HG03575 (cell line): ENCODE measurements around the gene PUS7.

Experiments used
- ATAC-seq: cut with Tn5 transposase; IDR thresholded peaks from one replicate; pipeline ENCODE4 v1.9.1; 2021; ENCODE audit not compliant: unreplicated experiment, insufficient number of reproducible peaks, low FRiP score; ENCODE audit errors: extremely low read depth

The PUS7 gene

GRCh38 chr7:105512415-105512814 lies 9.7 kb downstream of the PUS7 start:
- no peak for ATAC-seq

DNA sequence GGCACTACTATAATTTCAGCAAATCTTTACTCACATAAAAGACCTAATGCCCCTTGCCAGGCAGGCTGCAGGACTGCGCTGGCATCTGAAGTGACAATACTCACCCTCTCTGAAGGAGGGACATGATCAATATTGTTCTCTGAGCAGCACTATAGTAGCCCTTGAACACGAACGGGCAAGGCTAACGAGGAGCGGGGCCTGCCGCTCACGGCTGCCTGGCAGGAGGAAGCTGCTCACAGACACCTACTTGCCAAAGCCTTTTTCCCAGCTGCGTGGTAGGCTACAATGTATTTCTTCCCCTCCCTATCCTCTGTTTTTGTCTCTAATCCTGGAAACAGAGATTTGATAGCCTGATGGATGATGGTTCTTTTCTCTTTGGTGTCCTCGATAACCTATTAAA lies 19.9 kb downstream of the PUS7 start:
- no peak for ATAC-seq

GRCh38 chr7:105497016-105497415 lies 25.1 kb downstream of the PUS7 start:
- ATAC-seq, result no peak

- no peak for ATAC-seq
These were observed 25.6 kb downstream of the PUS7 start for GRCh38 chr7:105496521-105496920.

DNA sequence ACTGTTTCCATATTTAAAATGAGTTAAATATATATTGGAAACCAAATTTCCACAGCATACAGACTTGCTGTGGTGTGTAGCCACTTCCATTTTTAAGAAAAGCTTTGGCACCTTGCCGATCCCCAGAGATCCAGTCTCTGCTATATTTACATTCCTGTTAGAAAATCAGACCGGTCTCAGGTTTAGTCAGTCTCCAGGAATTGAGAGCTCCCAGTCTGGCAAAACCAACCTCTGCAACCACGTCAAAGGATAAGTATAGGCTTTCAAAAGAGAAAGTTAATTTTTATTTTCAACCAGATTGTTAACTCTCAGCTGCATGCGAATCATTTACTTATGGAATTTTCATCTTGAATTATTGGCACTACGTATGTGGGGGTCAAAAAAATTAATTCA lies 28.2 kb downstream of the PUS7 start:
- no peak for ATAC-seq

- ATAC-seq, result no peak
These were observed 28.7 kb downstream of the PUS7 start for GRCh38 chr7:105493196-105493922.

- no peak for ATAC-seq
These were observed 32.7 kb downstream of the PUS7 start for GRCh38 chr7:105489409-105489808.

- ATAC-seq, result no peak
These were observed 34.2 kb downstream of the PUS7 start for GRCh38 chr7:105487579-105488571.

DNA sequence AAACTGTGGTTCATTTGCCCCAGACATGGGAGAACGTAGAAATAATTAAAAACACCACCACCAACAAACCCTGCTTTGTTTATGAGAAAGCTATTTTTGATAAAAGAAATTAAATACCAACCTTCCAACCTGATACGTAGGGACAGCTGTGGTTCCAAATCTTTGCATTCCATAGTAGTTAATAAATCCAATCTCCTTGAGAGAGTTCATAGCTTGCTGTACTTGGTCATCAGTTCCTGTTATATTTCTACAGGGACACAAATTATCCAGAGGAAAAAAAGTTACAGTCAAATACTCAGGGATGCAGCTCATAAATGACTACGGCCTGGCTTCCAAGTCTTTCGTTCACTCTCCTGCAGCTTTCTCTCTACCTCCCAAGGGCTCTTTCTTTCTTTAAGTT lies 41.1 kb downstream of the PUS7 start:
- ATAC-seq, result no peak

DNA sequence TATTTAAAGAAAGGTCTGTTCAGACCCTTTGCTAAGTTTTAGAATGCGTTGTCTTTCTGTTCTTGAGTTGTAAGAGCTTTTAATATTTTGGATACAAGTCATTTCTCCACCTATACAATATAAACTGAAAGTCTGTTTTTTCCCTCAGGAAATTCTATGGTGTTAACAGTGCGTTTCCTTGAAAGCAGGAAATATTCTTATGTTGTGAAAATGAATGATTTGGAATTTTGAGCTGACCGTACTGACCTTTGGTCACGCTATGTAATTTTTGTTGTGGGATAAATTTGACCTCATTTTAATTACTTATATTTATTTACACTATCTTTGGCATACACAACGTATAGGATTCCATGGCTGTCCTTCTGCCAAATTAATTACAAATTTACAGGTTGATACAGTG lies 43.5 kb downstream of the PUS7 start:
- ATAC-seq, result no peak

DNA sequence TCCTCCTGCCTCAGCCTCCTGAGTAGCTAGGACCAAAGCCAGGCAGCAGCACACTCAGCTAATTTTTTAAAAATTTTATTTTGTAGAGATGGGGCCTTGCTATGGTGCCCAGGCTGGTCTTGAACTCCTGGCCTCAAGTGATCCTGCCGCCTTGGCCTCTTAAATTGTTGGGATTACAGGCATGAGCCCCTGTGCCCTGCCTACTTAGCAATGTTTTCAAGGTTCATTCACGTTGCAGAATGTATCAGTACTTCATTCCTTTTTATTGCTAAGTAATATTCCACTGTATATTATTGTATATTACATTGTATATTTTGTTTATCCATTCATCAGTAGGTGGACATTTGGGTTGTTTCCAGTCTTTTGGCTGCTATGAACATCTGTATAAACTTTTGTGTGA lies 44.2 kb downstream of the PUS7 start:
- no peak for ATAC-seq

GRCh38 chr7:105474045-105474444 lies 48.0 kb downstream of the PUS7 start:
- no peak for ATAC-seq

- no peak for ATAC-seq
These were observed 48.9 kb downstream of the PUS7 start for GRCh38 chr7:105473163-105473562.

DNA sequence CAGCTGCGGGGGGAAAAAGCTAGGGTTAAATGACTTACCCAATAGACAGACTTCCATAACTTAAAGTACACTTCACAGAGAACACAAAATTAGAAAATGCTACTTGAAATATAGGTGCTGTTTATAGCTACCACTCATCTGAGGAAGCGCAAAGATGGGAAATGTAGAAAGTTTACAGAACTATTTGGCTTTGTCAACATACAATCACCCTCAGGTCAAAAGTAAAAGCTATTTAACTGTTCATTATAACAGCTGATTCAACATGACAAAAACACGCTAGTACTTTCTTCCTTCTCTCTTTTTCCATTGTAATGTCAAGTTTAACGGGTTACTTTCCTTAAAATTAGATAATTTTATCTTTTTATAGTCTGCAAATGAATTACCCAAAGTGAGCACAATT lies 51.2 kb downstream of the PUS7 start:
- ATAC-seq, result no peak

- ATAC-seq, result no peak
These were observed 52.0 kb downstream of the PUS7 start for GRCh38 chr7:105470090-105470489.

DNA sequence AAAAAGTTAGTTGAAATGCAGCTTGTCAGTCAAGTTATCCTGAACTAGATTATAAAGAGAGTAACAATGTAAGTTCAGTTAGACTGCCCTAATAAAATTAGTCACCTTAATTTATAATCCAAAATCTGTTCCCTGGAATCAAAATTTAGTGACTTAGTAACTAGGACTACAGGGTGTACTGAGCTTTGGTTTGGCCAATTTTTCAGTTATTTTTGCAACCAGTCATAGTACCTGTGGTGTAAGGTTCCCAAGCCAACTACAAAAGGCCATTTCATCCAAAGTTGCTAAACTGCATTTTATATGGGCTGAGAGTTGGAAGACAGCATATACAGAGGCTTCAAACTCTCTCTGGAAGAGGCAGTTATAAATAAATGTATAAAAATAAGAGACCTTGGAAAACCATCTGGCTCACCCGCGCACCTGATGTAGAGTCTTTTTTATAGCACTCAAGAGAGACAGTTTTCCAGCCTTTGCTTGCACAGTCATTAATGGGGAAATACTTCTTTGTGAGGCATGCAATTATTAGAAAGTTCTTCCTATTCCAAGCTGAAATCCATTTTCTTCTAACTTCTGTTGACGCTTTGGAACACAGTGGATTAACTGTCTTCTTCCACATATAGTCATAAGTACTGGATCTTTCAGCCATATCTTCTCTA lies 59.2 kb downstream of the PUS7 start:
- no peak for ATAC-seq

DNA sequence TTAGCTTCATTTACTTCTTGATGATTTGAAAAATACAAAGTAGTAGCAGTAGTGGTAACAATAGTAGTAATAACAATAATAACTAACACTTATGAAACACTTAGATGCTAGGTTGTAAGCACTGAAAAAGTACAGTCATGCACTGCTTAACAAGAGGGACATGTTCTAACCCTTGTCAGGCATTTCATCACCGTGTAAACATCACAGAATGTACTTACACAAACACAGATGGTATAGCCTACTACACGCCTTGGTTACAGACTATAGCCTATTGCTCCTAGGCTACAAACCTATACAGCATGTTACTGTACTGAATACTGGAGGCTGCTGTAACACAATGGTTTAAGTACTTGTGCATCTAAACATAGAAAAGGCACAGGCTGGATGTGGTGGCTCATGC lies 60.6 kb downstream of the PUS7 start:
- no peak for ATAC-seq

DNA sequence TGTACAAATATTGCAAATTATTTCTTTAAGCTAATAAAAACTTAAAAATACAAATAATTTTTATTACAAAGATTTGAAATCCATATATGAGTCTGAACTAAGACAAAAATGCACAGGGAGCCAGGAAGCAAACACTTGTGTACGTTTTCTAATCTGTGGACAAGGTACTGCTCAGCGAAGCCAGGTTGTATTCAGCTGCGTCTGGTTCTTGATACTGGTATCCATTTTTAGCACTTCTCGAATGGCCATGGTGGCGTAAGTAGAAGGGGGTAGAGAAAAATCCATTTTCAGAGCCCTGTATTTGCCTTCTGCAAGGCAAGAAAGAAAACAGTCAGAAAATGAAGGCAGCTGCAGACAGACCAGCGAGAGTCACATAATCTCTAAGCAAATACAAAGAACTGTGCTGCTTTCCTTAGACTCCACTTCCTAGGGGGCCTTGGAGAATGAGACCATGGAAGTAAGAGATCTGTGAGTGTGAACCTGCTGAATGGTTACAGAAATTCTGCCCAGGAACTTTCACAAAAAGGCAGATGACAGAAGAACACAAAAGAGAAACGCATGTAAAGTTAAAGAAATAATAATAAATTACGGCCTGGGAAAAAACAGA lies 64.3 kb downstream of the PUS7 start:
- no peak for ATAC-seq

DNA sequence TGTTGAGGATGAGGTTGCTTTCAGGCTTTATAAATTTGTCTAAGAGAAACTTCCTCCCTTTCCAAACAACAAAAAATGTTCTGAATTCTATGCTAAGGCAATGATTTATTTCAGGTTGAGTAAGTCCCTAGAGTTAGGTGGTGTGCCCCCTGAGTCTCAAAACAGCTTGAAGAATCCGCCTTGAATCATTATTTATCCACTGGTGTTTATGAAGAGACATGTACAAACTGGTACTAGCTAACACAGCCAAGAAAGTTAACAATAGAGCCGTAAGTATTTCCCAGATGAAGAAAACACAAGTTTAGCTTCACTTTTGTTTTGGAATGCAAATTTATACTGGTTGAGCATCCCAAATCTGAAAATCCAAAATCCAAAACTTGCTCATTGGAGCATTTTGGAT lies 67.2 kb downstream of the PUS7 start:
- no peak for ATAC-seq
